Tracheal epithelial cell (primary cell): Measurements from ENCODE around the gene STRIP2. TPM values are rescaled to one million over a fixed set of nuclear protein-coding genes. Genes with fewer than 3 reads are reported as not detected.

Source experiments
- total RNA-seq: library from RNA; depleted of rRNA; stranded (reverse); fragments of >200 nt; gene quantifications from 2 replicates; pipeline ENCODE4 v1.2.1, GENCODE V29; 2014

The STRIP2 gene
- total RNA-seq, result 12.3 and 12.4 TPM in 2 replicates

GRCh38 chr7:129433847-129434674 lies at the start of gene STRIP2:
Gene STRIP2, plus strand, starts transcription at chr7:129434432. Its CDS starts 41 bp downstream, at chr7:129434473.

GRCh38 chr7:129501760-129502707 lies 67.8 kb downstream of the STRIP2 start, which contains the start of gene SMKR1:
Gene SMKR1, plus strand, starts transcription at chr7:129502531. Its CDS starts 294 bp downstream, at chr7:129502825.

Other genes with a start within 250 kb of the STRIP2 start
- gene SMO, start 245.8 kb upstream of the STRIP2 start, total RNA-seq, result 6.4 and 8.0 TPM in 2 replicates
- 8.3 and 10.1 TPM in 2 replicates for gene AHCYL2, start 209.4 kb upstream of the STRIP2 start, total RNA-seq
- gene SMKR1, start 68.1 kb downstream of the STRIP2 start, total RNA-seq, result 0.24 TPM in 1 of 2 replicates, not detected in the other
- 9.8 and 12.5 TPM in 2 replicates for gene NRF1, start 177.3 kb downstream of the STRIP2 start, total RNA-seq